Lung microvascular endothelial cell (primary cell): Measurements from ENCODE around the gene BTBD1. TPM values are rescaled to one million over a fixed set of nuclear protein-coding genes. Genes with fewer than 3 reads are reported as not detected.

Experiments
- DNase-seq, 2 donors: peaks; one replicate each; pipeline versions ENCODE4 v3.0.0 to v3.0.0-alpha.2; 2010; ENCODE audit warnings: low read depth in 2 of 2
- total RNA-seq: library from RNA; depleted of rRNA; stranded (reverse); fragments of >200 nt; gene quantifications from 2 replicates; pipeline ENCODE4 v1.2.1, GENCODE V29; 2014

Gene BTBD1
- total RNA-seq, 1 donor from 2014 or later, result 94.6 TPM

GRCh38 chr15:82993144-82993543 is 73.9 kb downstream of the BTBD1 start:
- no peak for DNase-seq

DNA sequence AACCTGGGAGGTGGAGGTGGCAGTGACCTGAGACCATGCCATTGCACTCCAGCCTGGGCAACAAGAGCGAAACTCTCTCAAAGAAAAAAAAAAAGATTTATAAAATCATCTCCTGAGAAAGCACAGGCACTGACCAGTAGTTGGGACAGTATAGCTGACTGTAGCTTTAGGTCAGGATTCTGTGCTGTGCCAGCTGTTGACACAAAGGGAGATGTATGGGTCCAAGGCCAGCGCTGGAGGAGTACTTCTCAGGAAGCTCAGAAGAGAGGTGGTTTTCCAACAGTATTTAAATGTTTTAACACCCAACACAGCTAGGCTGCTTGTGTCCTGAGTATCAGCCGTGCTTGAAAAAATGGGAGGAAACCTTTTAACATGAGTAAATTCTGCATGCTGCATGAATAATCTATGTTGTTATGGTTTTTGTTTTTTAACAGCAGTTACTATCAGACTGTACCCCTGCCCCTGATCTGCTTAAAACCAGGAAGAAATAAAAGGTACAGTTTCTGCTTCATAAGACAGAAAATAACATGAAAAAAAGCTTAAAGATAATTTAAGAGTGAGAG is 74.5 kb downstream of the BTBD1 start:
- DNase-seq, result no peak

DNA sequence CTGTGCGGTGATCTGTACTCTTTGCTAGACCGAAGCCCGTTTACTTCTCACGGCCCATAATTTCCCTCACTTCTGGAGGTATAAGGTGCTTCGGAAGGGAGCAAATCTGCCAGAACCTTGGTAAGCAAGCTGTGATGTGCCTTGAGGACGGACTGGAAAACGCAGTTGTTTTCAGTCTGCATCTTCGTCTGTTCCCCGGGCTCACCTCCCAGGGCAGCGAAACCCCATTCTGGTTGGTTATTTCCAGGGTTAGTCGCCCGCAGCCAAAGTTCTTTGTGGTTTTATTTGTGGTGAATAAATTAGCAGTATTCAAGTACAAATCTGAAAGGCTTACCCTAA is 80.6 kb downstream of the BTBD1 start:
- peak; percentile 36 to 47 for DNase-seq

- DNase-seq, result peak; percentile 93
Observed at GRCh38 chr15:82985688-82986441, 81.2 kb downstream of the BTBD1 start, which contains the start of gene RAMAC. RAMAC (plus strand) TSS chr15:82986210; CDS start chr15:82989019, 2,809 bp downstream.

DNA sequence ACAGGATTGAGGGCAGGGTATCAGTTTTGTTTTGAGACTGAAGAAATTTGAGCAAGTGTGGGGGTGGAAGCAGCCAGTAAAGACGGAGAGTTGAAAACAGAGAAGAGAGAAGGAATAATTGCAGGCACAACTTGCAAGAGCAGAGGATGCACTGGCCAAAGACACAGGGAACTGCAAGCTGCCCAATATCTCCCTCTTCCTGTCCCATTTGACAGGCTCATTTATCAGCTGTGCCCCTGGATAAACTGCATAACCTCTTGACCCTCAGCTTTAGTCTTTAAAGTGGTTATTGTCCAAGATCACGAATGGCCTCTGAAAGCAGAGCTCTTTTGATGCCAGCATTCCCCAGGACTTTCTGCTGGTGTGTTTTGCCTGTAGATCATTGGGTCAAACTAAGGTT is 86.1 kb downstream of the BTBD1 start:
- no peak for DNase-seq

GRCh38 chr15:82979726-82980125 is 87.3 kb downstream of the BTBD1 start:
- no peak for DNase-seq

DNA sequence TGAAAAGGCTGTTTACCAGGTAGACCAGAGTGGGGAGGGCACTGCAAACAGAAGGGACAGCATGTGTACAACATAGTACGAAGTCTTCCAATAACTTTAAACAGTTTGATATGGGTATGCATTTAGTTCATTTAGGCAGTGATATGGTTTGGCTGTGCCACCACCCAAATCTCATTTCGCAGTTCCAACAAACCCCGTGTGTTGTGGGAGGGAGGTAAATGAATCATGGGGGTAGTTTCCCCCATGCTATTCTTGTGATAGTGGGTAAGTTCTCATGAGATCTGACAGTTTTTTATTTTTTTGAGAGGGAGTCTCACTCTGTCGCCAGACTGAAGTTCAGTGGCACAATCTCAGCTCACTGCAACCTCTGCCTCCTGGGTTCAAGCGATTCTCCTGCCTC is 88.6 kb downstream of the BTBD1 start:
- DNase-seq, result no peak

DNA sequence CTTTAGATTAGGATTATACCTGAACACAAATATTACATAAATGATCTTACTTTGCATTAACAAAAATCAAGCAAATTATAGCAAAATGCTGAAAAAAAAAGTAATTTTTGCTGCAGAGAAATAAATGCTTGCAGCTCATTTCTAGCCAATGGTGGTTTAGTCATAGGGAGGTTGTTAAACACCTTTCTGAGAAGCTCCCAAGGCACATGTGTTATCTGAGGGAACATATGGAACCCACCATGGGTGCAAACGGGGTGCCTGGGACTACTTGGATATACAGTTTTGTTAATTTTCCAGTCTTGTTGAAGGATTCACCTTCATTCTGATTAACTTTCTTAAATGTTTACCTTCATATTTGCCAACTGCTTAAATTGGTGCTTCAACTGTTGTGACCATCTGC is 90.0 kb downstream of the BTBD1 start:
- DNase-seq, result no peak

DNA sequence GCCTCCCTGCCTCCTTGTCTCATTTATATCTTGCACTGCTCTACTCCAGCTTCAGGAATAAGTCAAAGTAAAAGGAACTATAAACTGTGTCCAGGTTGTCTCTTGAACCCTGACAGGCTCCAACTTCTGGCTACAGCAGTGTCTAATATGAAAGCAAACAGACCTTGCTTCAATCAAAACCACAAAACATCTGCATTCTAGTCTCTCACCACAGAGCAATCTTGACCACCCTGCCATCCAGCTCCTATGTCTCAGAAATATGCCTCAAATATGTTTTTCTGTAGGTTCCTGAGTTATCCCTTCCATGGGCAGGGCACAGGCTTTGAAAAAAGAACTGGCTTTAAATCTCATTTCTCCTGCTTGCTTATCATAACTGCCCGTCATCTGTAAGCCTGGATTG is 94.1 kb downstream of the BTBD1 start:
- DNase-seq, result no peak

DNA sequence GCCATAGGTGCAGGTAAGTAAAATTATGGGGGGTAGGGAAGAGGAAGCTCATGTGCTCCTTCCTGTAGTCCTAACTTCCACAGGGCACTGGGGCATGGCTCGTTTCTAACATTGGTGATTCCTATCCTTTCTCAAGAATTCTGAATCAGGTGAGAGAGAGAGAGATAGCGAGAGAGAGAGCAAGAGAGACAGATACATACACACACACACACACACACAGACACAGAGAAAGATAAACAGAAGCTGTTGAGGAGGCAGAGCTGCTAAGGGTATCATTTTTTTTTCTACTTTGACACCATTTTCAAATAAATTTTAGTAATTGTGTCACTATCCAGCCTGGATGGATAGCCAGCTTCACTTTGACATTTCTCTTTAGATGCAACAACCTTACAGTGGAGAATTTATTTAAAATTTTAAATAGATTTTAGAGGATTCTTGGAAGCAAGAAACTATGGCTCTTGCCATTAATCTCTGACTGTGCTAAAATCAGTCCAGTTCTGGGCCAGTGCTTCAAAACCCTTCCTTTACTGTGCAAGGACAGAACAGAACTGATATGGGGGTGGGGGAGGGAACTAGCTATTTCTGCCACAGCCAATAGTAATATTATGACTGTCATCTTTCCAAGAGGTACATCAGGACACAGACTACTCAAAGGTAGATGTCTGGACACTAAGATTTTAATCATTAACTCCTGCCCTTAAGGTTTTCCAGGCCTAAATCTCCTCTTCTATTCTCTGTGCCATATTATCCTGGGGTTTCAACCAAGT is 95.7 kb downstream of the BTBD1 start:
- no peak for DNase-seq

- no peak for DNase-seq
Observed at GRCh38 chr15:82970696-82971095, 96.4 kb downstream of the BTBD1 start.

GRCh38 chr15:82970078-82970686 is 96.9 kb downstream of the BTBD1 start:
- no peak for DNase-seq

- DNase-seq, result no peak
Observed at GRCh38 chr15:82969353-82969752, 97.7 kb downstream of the BTBD1 start.

GRCh38 chr15:82968066-82968465 is 99.0 kb downstream of the BTBD1 start:
- DNase-seq, result no peak

- DNase-seq, result no peak
Observed at GRCh38 chr15:82966671-82967071, 100.4 kb downstream of the BTBD1 start.

Other genes with a start within 250 kb of the BTBD1 start
- gene HOMER2, start 114.5 kb downstream of the BTBD1 start, total RNA-seq, result 0.20 and 0.22 TPM in 2 replicates
- 19.6 and 27.6 TPM in 2 replicates for gene RAMAC, start 81.0 kb downstream of the BTBD1 start, total RNA-seq
- gene C15orf40, start 55.6 kb downstream of the BTBD1 start, total RNA-seq, result 11.1 and 12.2 TPM in 2 replicates
- gene TM6SF1, start 40.4 kb upstream of the BTBD1 start, total RNA-seq, result 30.9 and 51.6 TPM in 2 replicates
- gene HDGFL3, start 140.6 kb upstream of the BTBD1 start, total RNA-seq, result 27.7 and 66.9 TPM in 2 replicates
- gene BNC1, start 217.4 kb upstream of the BTBD1 start, total RNA-seq, result 1.2 and 2.2 TPM in 2 replicates